ENCODE measurements around the gene TMEM117.
"Not testable (repeated sequence)": the region's sequence is repeated elsewhere in the genome, so short reads cannot be mapped to it uniquely, and the experiment has no call there.

The TMEM117 gene

DNA sequence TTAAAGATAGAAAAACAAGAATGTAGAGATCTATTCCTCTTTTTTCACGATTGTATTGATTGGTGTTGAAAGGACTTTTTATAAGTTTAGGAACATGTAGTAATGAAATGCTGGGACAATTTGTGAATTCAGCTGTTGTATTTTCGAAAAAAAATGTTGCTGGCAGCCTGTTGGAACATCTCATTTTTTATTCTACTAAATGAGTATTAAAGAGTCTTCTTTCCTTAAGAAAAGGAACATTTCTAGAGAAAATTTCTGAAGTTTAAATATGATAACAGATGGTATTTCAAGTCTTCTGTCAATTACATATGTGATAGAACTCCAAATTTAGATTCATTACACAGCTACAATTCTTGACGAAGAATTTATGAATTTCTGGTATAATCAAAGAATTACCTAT, 189.6 kb downstream of the TMEM117 start:
- DNase-seq (ENCODE audit: low read depth), result no peak

DNA sequence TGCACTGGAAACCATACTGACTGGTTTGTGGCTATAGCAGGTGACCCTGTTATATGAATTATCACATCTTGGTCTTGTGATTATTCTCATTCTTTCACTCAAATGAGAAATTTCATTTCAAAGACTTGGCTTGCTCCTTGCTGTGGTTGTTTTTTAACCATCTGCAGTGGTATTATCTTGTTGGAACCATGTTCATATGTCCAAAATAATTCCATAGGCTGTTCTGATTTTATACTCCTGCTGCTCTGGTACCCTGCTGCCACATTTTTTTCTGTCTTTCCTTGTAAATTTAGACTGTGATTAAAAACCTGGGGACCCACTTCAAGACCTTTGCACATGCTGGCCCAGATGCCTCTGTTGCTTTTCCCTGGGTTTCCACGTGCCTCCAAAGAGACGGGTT, 190.2 kb downstream of the TMEM117 start:
- DNase-seq (ENCODE audit: low read depth), result no peak

DNA sequence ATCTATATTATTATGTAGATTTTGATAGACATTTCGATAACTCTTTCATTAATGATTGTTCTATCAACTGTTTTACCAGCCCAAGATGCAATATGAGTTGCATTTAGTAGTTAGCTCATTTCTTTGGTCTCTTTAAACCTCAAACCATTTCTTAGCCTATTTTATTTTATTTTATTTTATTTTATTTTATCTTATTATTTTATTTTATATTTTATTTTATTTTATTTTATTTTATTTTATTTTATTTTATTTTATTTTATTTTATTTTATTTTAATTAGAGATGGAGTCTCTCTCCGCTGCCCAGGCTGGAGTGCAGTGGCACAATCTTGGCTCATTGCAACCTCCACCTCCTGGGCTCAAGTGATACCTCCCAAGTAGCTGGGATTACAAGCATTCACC, 191.0 kb downstream of the TMEM117 start:
- not testable (repeated sequence) for DNase-seq (ENCODE audit: low read depth)

DNA sequence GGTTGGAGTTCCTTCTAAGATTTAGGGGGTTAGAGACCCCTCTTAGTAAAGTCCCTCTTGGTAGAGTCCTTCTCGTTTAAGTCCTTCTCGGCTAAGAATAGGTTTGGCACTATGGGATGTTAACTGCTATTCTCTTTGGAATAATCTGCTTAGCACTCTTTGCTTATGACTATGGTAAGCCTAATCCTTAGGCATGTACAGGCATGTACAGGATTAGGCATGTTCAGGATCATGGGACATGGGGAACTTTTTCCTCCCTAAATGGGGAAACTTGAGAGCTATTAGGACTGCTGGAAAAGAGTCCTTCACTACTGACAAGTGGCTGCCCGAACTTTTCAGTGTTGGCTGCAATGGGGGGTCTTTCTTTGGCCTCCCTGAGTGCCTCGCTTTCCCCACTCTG, 193.3 kb downstream of the TMEM117 start:
- no peak for DNase-seq (ENCODE audit: low read depth)

DNA sequence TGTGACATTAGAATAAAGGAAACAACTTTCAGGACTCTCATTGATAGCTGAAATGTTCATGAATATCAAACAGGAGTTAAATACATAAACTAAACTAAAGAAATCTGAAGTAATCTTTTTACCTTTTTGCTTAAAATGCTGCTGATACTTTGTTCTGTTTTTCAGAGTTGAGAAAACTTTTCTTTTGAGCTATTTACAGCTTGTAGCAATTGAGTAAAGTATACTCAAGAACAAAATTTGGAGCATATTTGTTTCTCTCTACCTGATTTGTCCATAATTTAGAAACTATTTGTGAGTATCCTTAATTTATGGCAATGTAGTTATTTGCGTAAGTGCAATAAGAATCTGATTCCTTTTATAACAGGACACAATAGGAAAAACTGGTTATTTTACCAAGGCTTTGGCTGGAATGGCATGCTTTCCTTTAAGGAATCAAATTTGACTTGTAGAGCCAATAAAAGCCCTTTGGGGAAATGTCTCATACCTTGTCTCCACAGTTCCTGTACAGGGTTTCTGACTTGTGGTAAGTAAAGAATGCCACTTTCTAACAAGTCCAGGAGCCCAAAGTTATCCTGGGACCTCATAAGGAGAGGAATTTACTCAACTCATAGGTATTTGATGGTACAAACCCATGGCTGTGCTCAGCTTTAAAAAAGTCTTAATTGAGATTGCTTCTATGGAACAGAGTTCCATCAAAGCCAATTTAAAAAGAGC, 195.7 kb downstream of the TMEM117 start:
- no peak for DNase-seq (ENCODE audit: low read depth)

DNA sequence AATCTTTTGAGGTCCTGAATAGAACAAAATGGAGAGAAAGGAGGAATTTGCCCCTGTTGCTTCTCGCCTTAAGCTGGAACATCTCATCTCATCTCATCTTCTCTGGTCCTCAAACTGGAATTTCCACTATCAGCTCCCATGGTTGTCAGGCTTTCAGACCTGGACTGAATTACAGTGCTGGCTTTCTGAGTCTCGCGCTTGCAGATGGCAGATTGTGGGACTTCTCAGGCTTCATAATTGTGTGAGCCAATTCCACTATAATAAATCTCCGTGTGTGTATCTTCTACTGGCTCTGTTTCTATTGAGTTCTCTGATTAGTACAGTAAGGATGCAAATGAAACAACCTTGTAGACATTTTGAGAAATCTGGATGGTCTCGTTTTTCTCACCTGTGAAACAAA, 199.0 kb downstream of the TMEM117 start:
- DNase-seq (ENCODE audit: low read depth), result no peak

DNA sequence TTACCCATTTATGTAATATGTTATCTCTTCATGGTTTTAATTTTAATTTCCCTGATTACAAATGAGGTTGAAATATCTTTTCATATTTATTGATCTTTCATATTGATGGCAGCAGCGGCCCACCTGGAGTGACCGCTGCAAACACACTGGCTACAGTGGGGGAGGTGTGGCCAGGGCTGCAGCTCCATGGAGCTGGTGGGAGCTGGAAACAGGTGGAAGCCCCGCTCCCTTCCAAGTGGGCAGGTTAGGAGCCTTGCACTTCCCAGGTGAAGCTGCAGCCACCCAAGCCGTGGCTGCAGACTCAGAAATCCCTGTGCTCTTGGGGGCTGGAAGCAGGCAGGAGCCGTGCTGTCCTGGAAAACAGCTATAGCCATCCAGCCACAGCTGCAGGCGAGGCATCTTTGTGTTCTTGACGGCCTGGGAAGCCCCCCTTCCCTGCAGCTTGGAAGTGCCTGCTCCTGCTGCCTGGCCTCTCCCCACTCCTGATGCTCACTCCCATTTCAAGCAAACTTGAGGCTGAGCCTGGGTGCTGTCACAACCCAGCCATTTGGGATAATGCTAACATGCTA, 201.1 kb downstream of the TMEM117 start:
- no peak for DNase-seq (ENCODE audit: low read depth)

DNA sequence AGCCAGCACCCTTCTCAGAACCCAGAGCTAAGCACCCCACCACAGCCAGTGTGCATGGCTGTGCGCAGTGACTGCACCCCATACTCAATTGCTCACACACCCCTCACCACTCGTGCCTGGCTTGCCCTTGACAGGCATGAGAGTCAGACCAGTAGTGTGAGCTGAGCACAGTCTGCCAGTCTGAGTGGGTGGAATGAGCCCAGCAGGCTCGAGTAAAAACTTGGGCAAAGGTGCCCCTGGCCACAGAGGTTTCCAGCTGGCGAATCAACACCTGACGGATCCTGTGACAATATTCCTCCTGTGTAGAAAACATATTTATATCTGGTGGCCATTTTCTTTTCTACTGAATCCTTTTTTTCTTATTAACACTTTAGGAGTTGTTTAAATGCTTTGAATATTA, 202.5 kb downstream of the TMEM117 start:
- DNase-seq (ENCODE audit: low read depth), result no peak

DNA sequence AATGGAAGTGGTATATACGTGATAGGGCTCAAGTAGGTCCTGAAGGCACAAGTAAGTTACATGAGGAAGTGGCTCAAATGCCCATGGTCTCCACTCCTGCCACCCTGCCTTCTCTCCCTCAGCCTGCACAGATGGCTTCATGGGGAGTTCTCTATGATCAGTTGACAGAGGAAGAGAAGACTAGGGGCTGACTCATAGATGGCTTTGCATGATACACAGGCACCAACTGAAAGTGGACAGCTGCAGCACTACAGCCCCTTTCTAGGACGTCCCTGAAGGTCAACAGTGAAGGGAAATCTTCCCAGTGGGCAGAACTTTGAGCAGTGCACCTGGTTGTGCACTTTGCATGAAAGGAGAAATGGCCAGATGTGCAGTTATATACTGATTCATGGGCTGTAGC, 208.6 kb downstream of the TMEM117 start:
- DNase-seq (ENCODE audit: low read depth), result not testable (repeated sequence)

DNA sequence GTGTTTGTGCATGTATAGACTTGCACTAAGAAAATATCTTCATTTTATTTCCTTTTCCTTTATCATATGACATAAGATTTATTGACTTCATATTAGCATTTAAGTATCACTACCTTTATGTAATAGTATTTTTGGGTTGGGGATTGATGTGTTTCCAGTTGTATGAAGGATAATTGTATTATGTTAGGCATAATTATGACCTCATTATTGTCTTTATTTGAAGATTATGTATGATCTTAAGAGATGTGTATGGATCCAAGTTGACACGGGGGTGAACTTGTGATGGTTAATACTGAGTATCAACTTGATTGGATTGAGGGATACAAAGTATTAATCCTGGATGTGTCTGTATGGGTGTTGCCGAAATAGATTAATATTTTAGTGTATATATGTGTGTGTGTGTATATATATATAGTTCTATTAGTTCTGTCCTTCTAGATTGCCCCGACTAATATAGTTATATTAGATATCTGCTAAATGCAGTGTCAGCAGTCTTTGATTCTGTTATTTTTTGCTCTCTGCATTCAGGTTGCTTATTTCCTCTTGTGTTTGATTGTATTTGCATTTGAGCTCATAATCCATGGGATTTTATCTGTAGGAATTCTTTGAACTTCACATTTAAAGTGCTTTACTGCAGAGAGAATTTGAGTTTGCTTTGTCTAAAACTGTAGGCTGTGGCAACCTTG, 211.0 kb downstream of the TMEM117 start:
- DNase-seq (ENCODE audit: low read depth), result no peak

DNA sequence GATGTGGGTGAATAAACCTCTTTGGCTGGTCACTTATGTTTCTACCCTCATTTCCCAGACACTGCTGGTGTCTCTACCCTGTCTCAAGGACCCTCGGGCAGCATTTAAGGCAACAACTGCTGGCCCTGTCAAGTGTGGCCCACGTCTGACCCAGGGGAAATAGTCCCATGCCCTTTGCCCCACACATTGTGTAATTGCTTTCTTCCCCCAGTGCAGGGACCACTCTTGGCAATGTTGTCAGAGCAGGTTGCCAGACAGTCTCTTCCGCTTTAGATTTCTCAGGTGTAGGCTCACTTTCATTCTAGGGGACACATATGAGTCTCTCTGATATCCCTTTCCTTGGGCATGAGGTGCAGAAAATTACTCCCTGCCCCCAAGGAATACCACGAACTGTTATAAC, 216.7 kb downstream of the TMEM117 start:
- DNase-seq (ENCODE audit: low read depth), result no peak

DNA sequence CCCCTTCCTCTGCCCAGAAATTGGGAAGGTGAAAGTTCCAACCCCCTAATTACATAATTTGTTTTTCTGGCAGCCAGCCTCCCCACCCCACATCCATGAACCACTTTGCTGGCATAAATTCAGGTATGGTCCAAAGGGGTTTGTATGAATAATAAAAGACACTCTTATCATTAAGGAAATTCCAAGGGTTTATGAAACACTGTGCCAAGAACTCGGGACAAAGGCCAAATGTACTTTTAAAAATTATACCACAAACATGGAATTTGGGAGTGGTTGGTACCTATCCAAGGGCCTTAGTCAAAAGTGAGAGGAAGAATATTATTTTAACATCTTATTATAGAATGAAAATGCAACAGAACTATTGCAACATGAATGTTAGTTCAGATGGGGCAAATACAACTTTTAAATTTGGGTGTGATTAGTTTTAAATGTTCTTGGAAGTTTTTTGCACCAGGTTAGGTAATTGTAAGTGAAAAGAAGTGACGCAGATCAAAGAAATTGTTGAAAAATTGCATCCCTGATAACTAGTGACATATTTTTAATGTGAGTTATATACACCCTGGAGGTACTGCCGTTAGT, 217.8 kb downstream of the TMEM117 start:
- no peak for DNase-seq (ENCODE audit: low read depth)

DNA sequence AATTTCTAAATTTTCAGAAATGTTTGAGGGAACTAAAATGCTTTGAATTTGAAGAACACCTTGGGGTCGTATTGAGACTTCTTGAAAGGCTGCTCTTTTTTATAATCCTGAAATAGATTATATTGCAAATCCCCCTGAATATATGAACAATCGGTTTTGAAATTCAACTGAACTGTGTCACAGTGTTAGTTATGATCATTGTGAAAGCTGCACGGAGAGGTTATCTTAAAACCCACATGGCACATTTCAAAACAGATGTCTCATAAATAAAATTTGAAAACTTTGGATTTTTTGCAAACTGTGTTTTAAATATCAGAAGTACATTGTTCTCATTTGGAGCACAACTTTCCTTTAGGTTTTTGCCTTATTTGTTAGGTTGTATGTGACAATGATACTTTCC, 218.4 kb downstream of the TMEM117 start:
- no peak for DNase-seq (ENCODE audit: low read depth)

DNA sequence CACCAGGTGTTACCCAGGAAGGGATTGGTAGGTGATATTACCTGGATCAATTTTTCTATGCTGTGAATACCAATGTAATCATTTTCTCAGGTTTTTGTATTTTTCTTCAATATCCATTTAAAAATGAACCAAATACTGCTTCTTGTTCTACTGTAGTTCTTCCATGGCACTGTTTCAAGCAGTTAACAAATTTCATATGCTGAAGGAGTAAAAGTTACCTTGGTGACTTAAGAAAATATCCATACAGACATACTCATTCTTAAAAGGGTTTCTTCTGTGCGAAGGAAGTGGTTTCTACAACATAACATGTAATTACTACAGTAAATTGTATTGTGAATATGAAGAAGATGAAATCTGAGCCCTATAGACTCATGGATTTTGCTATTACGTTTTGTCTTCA, 222.5 kb downstream of the TMEM117 start:
- no peak for DNase-seq (ENCODE audit: low read depth)

DNA sequence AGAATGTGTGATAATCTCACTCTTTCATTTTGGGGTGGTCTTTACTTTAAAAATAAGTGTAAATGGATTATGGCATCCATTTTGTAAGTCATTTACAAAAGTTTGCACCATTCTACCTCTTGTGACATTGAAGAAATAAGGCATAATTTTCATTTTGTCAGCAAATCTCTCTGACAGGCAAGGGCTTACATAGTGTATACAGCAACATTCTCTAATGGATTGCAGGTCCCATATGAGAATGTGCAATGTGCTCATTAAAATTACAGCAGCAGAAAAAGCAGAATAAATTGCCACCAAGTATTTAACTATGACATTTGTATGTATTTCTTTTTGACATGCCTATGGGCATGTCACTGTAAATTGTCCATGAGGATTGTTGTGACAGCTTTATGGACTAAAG, 223.6 kb downstream of the TMEM117 start:
- no peak for DNase-seq (ENCODE audit: low read depth)

DNA sequence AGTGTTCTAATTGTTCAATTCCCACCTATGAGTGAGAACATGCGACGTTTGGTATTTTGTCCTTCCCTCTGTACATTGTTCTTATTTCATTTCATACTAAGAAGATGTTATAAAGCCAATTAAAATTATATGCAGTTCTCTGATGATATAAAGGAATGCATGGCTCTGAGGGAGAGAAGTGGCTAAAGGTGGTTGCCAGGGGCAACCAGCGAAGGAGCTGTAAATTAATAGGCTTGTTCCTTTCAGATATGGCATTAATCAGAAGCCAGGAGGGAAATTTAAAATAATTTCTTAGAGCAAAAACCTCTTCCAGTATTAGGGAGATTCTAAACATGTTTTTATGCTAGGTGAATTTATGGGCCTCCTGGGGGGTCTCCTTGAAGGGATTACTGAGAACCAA, 227.8 kb downstream of the TMEM117 start:
- no peak for DNase-seq (ENCODE audit: low read depth)

DNA sequence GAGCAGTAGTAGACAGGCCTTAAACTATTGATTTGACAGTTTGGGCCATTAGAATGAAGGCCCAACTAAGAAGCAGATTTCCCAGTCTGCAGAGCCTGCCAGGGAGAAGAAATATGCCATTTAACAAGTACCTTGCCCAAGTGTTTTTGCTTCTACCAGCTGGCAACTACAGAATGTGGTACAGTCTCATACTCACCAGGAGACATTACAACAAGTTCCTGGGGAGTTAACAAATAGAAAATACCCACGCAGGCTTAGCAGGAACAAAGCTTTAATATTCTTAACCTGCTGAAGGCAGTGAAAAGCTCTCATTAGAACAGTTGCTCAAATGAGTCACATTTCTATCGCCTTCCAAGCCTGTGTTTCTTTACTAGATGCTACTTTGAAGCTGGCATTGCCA, 241.0 kb downstream of the TMEM117 start:
- DNase-seq (ENCODE audit: low read depth), result no peak

DNA sequence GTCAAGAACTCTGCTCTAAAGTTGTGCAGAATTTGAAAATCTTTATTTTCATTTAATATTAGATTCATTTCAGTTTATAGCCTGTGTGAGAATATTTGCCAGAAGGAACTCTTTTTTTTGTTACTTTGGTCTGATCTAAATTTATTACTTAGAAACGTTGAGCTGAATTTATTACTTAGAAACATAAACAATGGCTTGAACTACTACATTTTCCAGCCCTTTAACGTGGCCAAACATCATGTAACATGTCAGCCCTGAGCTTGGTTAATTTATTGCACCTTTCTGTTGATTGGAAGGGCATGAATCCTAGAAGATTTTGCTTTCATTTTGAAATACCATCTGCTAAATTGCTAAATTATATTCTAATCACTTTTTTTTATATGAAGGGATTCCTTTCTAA, 241.4 kb downstream of the TMEM117 start:
- DNase-seq (ENCODE audit: low read depth), result no peak

DNA sequence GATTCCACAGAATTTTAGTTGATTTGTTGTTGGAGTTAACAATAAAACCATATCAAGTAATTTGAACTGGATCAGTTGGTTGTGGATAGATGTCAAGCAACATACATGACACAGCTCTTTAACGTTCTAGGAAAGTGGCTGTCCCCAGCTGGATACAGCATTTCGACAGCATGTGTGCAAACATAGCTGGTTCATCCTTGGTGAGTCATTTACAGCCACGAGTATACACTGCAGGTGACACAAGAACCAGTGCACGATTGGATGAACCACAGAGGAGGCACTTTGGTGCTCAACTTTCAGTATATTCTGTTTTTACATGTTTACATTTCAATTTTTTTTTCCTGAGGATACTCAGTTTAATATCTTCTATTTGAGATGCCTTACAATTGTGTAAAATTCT, 242.4 kb downstream of the TMEM117 start:
- no peak for DNase-seq (ENCODE audit: low read depth)

DNA sequence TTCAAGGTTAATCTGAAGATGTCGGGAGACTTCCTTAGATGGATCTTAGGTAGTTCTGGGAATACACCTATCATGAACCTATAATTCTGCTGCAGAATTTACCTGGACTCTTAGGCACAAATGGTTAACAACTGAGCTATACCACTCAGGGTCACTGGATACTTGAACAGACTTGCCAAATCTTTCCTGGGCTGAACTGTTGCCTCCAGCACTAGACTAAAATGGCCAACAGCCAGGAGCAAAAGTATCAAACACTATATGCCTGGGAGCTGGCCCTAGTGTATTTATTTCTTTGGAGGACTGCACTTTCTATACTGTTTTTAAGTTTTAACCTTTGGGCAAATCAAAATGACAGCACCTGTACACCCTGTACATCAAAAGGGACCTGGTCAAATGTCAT, 252.8 kb downstream of the TMEM117 start:
- DNase-seq (ENCODE audit: low read depth), result no peak

DNA sequence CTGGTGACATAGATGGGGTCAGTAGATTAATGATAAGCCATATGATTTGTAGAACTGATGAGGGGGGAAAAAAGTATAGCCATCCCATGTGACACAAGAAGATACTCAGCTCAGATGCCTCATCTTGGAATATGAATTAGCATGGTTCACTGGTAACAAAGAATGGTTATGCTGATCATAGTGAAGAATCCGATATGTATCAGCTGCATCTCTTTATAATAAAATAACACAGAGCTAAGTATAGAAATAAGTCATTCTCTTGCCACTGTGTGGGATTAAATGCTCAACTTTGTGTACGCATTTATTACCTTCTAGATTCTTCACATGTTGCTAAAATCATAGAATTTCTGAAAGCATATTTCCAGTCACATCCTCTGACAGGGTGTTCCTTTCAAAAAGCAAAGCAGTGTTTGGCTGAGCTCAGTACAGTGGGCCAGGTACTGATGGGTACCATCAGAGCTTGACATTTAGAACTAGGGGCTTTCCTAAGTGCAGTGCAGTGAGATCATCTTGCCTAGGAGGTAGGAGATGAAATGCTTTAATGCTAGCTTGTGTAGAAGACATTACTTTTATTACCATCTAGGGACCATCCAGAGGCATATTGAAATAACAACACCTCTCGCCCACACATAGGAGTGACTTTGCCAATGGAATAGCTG, 256.2 kb downstream of the TMEM117 start:
- no peak for DNase-seq (ENCODE audit: low read depth)

DNA sequence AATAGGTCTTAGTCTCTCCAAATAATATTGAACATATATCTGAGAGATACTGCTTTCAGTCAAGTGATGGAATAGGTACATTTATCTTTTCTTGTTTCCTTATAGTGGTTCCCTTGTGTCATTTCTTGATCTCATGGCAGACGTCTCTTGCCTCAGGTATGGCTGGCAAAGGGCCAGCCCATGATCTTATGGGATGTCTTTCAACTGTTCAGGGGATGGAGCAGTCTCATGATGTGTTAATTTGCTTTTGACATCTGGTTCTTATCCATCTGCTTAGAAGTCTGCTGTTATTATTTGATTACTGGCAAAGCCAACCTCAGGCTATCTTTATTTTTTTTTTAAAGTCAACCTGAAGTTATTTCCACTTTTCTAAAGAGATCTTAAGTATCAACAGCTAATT, 262.9 kb downstream of the TMEM117 start:
- no peak for DNase-seq (ENCODE audit: low read depth)

DNA sequence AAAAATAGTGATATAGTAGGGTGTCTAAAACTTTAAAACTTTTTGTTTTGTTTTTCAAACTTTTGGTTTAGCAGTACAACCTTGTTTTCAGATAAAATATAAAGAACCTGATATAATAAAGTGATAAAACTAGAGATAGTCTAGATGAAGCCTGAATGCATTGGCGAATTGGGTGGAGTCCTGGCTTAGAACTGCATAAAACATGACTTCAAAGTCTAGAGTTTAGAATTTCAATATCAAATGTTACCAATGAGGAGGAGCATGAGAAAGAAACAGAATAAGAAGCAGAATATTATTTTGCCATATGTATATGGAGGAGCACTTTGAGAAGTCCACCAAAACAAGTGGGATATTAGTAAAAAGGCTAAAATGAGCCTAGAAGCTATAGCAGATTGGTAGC, 263.6 kb downstream of the TMEM117 start:
- no peak for DNase-seq (ENCODE audit: low read depth)

Data from stimulated activated CD8-positive, alpha-beta memory T cell treated with anti-CD3 and anti-CD28 coated beads, Interleukin-12 subunit alpha, Interleukin-12 subunit beta, amount 100 ng/mL, for 1 hour (primary cell).